GM19025 (cell line): ENCODE results near the gene RHOXF2.
"Not testable (repeated sequence)": the region's sequence is repeated elsewhere in the genome, so short reads cannot be mapped to it uniquely, and the experiment has no call there.

Experiments used
- ATAC-seq: cut with Tn5 transposase; IDR thresholded peaks from one replicate; pipeline ENCODE4 v1.9.1; 2021; ENCODE audit warnings: mild to moderate bottlenecking, low read depth, moderate library complexity; ENCODE audit not compliant: unreplicated experiment

Gene RHOXF2

DNA sequence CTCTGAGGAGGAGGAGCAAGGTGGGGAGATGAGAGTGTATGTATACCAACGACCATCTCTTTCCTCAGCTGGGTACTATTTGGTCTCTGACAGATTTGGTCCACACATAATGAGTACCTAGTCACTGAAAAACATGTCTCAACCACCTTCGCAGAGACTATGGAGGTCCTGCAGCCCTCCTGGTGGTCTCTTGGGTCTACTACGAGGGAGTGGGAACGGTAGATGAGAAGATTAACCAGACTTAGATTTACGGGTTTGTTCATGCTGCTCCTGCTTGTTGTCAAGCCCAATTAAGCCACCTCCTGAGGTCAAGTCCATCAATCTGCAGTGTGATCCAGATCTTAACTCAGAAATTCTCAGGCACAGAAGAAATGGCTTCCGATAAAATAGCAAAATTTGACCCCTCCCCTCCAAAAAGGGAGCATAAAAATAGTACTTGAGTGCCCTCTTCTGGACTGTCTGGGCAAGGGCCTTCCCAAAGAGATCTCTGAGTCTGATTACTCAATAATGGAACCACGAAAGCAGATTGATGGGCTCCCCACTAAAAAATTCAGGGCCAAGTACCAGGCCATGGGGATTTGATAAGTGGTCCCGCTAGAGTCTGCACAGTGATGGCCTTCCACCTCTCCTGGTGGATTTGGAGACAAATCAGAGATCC lies 38.3 kb downstream of the RHOXF2 start:
- not testable (repeated sequence) for ATAC-seq

GRCh38 chrX:120200851-120201250 lies 42.4 kb downstream of the RHOXF2 start:
- no peak for ATAC-seq

- ATAC-seq, result no peak
These were observed 47.7 kb downstream of the RHOXF2 start for GRCh38 chrX:120205816-120206753.

- no peak for ATAC-seq
These were observed 48.7 kb downstream of the RHOXF2 start for GRCh38 chrX:120207009-120207605.

DNA sequence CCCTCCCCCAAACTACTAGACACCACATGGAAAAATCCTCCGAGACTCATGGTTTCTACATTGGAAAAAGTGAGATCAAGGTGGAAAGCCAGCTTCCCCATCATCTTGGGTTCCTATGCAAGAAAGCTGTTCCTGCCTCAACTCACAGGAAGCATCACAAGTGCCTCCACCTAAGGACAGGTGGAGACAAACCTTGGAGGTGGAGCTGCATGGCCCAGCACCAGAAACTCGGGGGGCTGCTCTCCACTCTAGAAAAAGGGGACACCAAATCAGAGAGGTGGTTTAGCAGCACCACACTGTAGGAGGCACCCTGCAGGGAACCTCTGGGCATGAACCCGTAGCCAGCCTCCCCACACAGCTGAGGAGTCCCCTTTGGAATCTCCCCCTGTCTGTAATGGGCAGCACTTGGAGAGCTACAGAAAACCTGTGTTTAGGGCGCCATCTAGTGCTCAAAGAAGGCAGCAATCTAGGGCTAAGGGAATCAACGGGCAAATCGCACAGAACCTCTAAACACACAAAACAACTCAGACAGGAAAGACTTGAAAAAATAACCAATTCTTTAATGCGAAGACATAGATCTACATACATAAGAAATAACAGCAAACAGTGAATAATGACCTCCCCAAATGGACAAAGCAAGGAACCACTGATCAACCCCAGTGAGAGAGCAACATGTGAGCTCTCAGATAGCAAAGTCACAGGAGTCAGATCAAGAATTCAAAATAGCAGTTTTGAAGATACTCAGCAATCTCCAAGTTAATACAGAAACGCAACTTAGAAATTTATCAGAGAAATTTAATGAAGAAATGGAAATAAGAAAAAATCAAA lies 55.2 kb downstream of the RHOXF2 start:
- no peak for ATAC-seq
